ENCODE data around the gene KRTAP10-4.

GRCh38 chr21:44592446-44593311 lies 19.1 kb downstream of the KRTAP10-4 start, which contains the start of gene KRTAP10-6:
- TF ChIP-seq GATA2 (IDR thresholded peaks at IDR 0.05; ENCODE audit: low read depth, low read length) = no peak
- TF ChIP-seq GATA3 (IDR thresholded peaks at IDR 0.05; ENCODE audit: low read depth, low read length) = no peak

All from SH-SY5Y (cell line).